ENCODE measurements around the gene NUMBL. TPM values are rescaled to one million over a fixed set of nuclear protein-coding genes. Genes with fewer than 3 reads are reported as not detected.

Gene NUMBL
- total and polyA plus RNA-seq, 2 of the 13 experiments (the other 11 are each of a cell fraction or from before 2014, with no cell fraction given), result 0.49 to 2.3 TPM

DNA sequence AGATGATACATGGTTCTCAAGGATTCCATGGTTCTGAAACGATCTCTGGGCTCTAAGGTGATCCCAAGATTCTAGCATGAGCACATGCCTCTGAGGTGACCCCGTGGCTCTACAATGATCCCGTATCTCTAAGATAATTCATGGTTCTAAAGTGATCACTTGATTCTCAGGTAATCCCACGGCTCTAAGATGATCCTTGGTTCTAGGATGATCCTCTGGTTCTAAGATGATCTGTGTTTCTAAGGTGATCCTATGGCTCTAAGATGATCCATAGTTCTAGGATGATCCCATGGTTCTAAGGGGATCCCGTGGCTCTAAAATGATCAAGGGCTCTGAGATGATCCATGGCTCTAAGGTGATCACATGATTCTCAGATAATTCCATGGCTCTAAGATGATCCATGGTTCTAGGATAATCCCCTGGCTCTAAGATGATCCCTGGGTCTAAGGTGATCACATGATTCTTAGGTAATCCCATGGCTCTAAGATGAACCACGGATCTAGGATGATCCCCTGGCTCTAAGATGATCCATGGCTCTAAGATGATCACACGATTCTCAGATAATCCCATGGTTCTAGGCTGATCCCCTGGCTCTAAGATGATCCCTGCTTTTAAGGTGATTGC, 21.3 kb downstream of the NUMBL start:
- H3K4me1 ChIP-seq (ENCODE audit: insufficient read depth, low read length), result peaks cover 2% of the 10 kb centered on the region; the same call in 1 of the 2 replicates
- no peak overlapping the region for H2AFZ ChIP-seq (ENCODE audit: low read length)
- no peaks in the 10 kb centered on the region; the same call in 1 of the 2 replicates for H3K9me3 ChIP-seq (ENCODE audit: low read length)
- ChIA-PET CTCF (ENCODE audit: low intra/inter-chr PET ratio, low total read pairs) (no interaction called here), POLR2A (no interaction called here)
- no peaks in the 10 kb centered on the region for H3K36me3 ChIP-seq (replicated peaks in 1 of 2; ENCODE audit: control insufficient read depth in 1 of 2, insufficient read depth in 2 of 2, low read length in 2 of 2)
- TF ChIP-seq ZNF343 (CRISPR knock-in tag; IDR thresholded peaks at IDR 0.05), result no peak
- TF ChIP-seq, protein P1, sequence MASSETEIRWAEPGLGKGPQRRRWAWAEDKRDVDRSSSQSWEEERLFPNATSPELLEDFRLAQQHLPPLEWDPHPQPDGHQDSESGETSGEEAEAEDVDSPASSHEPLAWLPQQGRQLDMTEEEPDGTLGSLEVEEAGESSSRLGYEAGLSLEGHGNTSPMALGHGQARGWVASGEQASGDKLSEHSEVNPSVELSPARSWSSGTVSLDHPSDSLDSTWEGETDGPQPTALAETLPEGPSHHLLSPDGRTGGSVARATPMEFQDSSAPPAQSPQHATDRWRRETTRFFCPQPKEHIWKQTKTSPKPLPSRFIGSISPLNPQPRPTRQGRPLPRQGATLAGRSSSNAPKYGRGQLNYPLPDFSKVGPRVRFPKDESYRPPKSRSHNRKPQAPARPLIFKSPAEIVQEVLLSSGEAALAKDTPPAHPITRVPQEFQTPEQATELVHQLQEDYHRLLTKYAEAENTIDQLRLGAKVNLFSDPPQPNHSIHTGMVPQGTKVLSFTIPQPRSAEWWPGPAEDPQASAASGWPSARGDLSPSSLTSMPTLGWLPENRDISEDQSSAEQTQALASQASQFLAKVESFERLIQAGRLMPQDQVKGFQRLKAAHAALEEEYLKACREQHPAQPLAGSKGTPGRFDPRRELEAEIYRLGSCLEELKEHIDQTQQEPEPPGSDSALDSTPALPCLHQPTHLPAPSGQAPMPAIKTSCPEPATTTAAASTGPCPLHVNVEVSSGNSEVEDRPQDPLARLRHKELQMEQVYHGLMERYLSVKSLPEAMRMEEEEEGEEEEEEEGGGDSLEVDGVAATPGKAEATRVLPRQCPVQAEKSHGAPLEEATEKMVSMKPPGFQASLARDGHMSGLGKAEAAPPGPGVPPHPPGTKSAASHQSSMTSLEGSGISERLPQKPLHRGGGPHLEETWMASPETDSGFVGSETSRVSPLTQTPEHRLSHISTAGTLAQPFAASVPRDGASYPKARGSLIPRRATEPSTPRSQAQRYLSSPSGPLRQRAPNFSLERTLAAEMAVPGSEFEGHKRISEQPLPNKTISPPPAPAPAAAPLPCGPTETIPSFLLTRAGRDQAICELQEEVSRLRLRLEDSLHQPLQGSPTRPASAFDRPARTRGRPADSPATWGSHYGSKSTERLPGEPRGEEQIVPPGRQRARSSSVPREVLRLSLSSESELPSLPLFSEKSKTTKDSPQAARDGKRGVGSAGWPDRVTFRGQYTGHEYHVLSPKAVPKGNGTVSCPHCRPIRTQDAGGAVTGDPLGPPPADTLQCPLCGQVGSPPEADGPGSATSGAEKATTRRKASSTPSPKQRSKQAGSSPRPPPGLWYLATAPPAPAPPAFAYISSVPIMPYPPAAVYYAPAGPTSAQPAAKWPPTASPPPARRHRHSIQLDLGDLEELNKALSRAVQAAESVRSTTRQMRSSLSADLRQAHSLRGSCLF (CRISPR knock-in tag; IDR thresholded peaks at IDR 0.05; ENCODE audit: borderline replicate concordance), result no peak
- no peak for TF ChIP-seq DNMT1 (CRISPR knock-in tag; IDR thresholded peaks at IDR 0.05)
- no peak for TF ChIP-seq ZNF577 (CRISPR knock-in tag; IDR thresholded peaks at IDR 0.05; ENCODE audit: borderline replicate concordance, low read depth)
- no peak for TF ChIP-seq ZNF550 (CRISPR knock-in tag; IDR thresholded peaks at IDR 0.05; ENCODE audit: borderline replicate concordance)
- no TSS peak for BruUV-seq (replicated peaks)
- H3K4me2 ChIP-seq (ENCODE audit: low read depth, low read length), result no peak overlapping the region
- no peak for ATAC-seq
- 0 out of 5 replicates have a peak, but pooled peaks cover 0 to 2% of the 10 kb centered on the region in 2 experiments for H3K27me3 ChIP-seq (ENCODE audit: control insufficient read depth in 1 of 2, insufficient read depth in 2 of 2, low read length in 2 of 2)
- 67% methylated on average over 6 of the region's 7 CpGs for WGBS (ENCODE audit: low lambda C conversion rate)
- no peaks in the 10 kb centered on the region for H3K79me2 ChIP-seq (ENCODE audit: insufficient read depth, low read length)
- no peak overlapping the region for H3K4me3 ChIP-seq (replicated peaks in 1 of 3; ENCODE audit: insufficient read depth in 1 of 3, low read depth in 2 of 3, low read length in 3 of 3)
- FAIRE-seq, result no peak
- no peak for DNase-seq (ENCODE audit: low spot score)
- H3K27ac ChIP-seq (ENCODE audit: extremely low read length, insufficient read depth, low read length), result no peak overlapping the region
- no peaks in the 10 kb centered on the region for H4K20me1 ChIP-seq (ENCODE audit: insufficient read depth, low read length)
- in situ Hi-C loops (cut with HindIII; ENCODE audit: extremely low pct_ligation_motif_present, low pct_unique_long_range_greater_than_20kb), result loop anchor here (25.0 kb wide), 1 partner anchor 468 kb away; no protein-coding TSS in a partner anchor
- H3K9ac ChIP-seq (ENCODE audit: insufficient read depth, low read depth, low read length), result no peak overlapping the region
- intact Hi-C loops (cut with micrococcal nuclease; ENCODE audit: unreplicated experiment), result loop anchor here (10.0 kb wide), 1 partner anchor 356 kb away; no protein-coding TSS in a partner anchor

Data from HepG2 (cell line).